HG02763 (cell line): ENCODE data around the gene TNFAIP8.

Source experiments
- ATAC-seq: cut with Tn5 transposase; IDR thresholded peaks from one replicate; pipeline ENCODE4 v1.9.1; 2021; ENCODE audit warnings: mild to moderate bottlenecking, moderate library complexity; ENCODE audit not compliant: unreplicated experiment

TNFAIP8 gene

GRCh38 chr5:119355685-119356611, at the start of gene TNFAIP8:
TSS of gene TNFAIP8 (plus strand) at chr5:119356019. CDS start at chr5:119356091, 72 bp downstream.
- ATAC-seq, result peak; percentile 43

- ATAC-seq, result no peak
Measured at GRCh38 chr5:119307170-119307569, 48.6 kb upstream of the TNFAIP8 start.

GRCh38 chr5:119309326-119309725, 46.5 kb upstream of the TNFAIP8 start:
- no peak for ATAC-seq

- ATAC-seq, result no peak
Measured at GRCh38 chr5:119311688-119312087, 44.1 kb upstream of the TNFAIP8 start.

GRCh38 chr5:119312403-119312802, 43.4 kb upstream of the TNFAIP8 start:
- ATAC-seq, result no peak

- no peak for ATAC-seq
Measured at GRCh38 chr5:119313197-119313596, 42.6 kb upstream of the TNFAIP8 start.

- ATAC-seq, result no peak
Measured at GRCh38 chr5:119313658-119314605, 41.9 kb upstream of the TNFAIP8 start.

- peak; percentile 71 for ATAC-seq
Measured at GRCh38 chr5:119315516-119315949, 40.3 kb upstream of the TNFAIP8 start.

- ATAC-seq, result no peak
Measured at GRCh38 chr5:119316086-119316485, 39.7 kb upstream of the TNFAIP8 start.

- no peak for ATAC-seq
Measured at GRCh38 chr5:119316906-119317305, 38.9 kb upstream of the TNFAIP8 start.

- peak; percentile 36 for ATAC-seq
Measured at GRCh38 chr5:119318256-119318894, 37.4 kb upstream of the TNFAIP8 start.

GRCh38 chr5:119319401-119319800, 36.4 kb upstream of the TNFAIP8 start:
- ATAC-seq, result no peak

- no peak for ATAC-seq
Measured at GRCh38 chr5:119319890-119320289, 35.9 kb upstream of the TNFAIP8 start.

GRCh38 chr5:119321569-119322311, 34.1 kb upstream of the TNFAIP8 start:
- no peak for ATAC-seq

- ATAC-seq, result no peak
Measured at GRCh38 chr5:119322312-119322947, 33.4 kb upstream of the TNFAIP8 start.

GRCh38 chr5:119322948-119323537, 32.8 kb upstream of the TNFAIP8 start:
- peak; percentile 38 for ATAC-seq

GRCh38 chr5:119323601-119324000, 32.2 kb upstream of the TNFAIP8 start:
- no peak for ATAC-seq

GRCh38 chr5:119324842-119325241, 31.0 kb upstream of the TNFAIP8 start:
- no peak for ATAC-seq

- ATAC-seq, result no peak
Measured at GRCh38 chr5:119327018-119327417, 28.8 kb upstream of the TNFAIP8 start.
